ENCODE data around the gene CMSS1. TPM values are rescaled to one million over a fixed set of nuclear protein-coding genes. Genes with fewer than 3 reads are reported as not detected.

The CMSS1 gene
- total RNA-seq, 4 donors from 2014 or later, result 23.2 to 89.5 (median 67.6) TPM

GRCh38 chr3:100105501-100105900 lies 287.8 kb downstream of the CMSS1 start:
- DNase-seq, result no peak
- Histone ChIP-seq H3K4me3 (no peak overlapping the region), H3K9me3 (no peaks in the 10 kb centered on the region), H3K36me3 (no peaks in the 10 kb centered on the region), H3K27ac (peak overlapping the region; percentile 84 to 92 (median 86)), H3K27me3 (no peaks in the 10 kb centered on the region), H3K4me1 (peaks cover 80 to 84% of the 10 kb centered on the region in 2 donors)
- peak in 1 of 2 donors; percentile 54 for ATAC-seq
- TF ChIP-seq POLR2A (IDR thresholded peaks at IDR 0.05), result no peak
- no peak for TF ChIP-seq CTCF (IDR thresholded peaks at IDR 0.05 in 4 of 5, conservative IDR thresholded peaks at IDR 0.05 in 1 of 5)
- in situ Hi-C loops (cut with MboI; ENCODE audit: low sequenced_read_pairs in 4 of 4) (no loop called here), intact Hi-C loops (cut with DNase I; ENCODE audit: low total_unique reads) (no loop called here)

- TF ChIP-seq POLR2A (IDR thresholded peaks at IDR 0.05) (no peak), CTCF (IDR thresholded peaks at IDR 0.05 in 4 of 5, conservative IDR thresholded peaks at IDR 0.05 in 1 of 5) (no peak)
- Histone ChIP-seq H3K9me3 (no peaks in the 10 kb centered on the region), H3K4me1 (peaks cover 81 to 87% of the 10 kb centered on the region in 2 donors), H3K27me3 (no peaks in the 10 kb centered on the region), H3K27ac (peak overlapping the region; percentile 84 to 92 (median 86)), H3K36me3 (no peaks in the 10 kb centered on the region), H3K4me3 (no peak overlapping the region)
- in situ Hi-C loops (cut with MboI; ENCODE audit: low sequenced_read_pairs in 4 of 4) (no loop called here), intact Hi-C loops (cut with DNase I; ENCODE audit: low total_unique reads) (no loop called here)
- ATAC-seq (no peak), DNase-seq (no peak)
These were observed 288.4 kb downstream of the CMSS1 start for GRCh38 chr3:100106094-100106493.

GRCh38 chr3:100106531-100107141 lies 289.0 kb downstream of the CMSS1 start:
- DNase-seq (no peak), ATAC-seq (no peak)
- no peaks in the 10 kb centered on the region for H3K36me3 ChIP-seq
- in situ Hi-C loops (cut with MboI; ENCODE audit: low sequenced_read_pairs in 4 of 4), result no loop called here
- intact Hi-C loops (cut with DNase I; ENCODE audit: low total_unique reads), result no loop called here
- H3K4me1 ChIP-seq, result peaks cover 85 to 90% of the 10 kb centered on the region in 2 donors
- no peaks in the 10 kb centered on the region for H3K9me3 ChIP-seq
- peak overlapping the region; percentile 84 to 92 (median 86) for H3K27ac ChIP-seq
- no peak for TF ChIP-seq CTCF (IDR thresholded peaks at IDR 0.05 in 4 of 5, conservative IDR thresholded peaks at IDR 0.05 in 1 of 5)
- TF ChIP-seq POLR2A (IDR thresholded peaks at IDR 0.05), result no peak
- no peaks in the 10 kb centered on the region for H3K27me3 ChIP-seq
- no peak overlapping the region for H3K4me3 ChIP-seq

GRCh38 chr3:100107221-100107814 lies 289.7 kb downstream of the CMSS1 start:
- no peak for DNase-seq
- H3K36me3 ChIP-seq, result no peaks in the 10 kb centered on the region
- in situ Hi-C loops (cut with MboI; ENCODE audit: low sequenced_read_pairs in 4 of 4) (no loop called here), intact Hi-C loops (cut with DNase I; ENCODE audit: low total_unique reads) (no loop called here)
- ATAC-seq, result no peak
- H3K27ac ChIP-seq, result peak overlapping the region; percentile 84 to 92 (median 86)
- no peaks in the 10 kb centered on the region for H3K27me3 ChIP-seq
- no peaks in the 10 kb centered on the region for H3K9me3 ChIP-seq
- no peak for TF ChIP-seq POLR2A (IDR thresholded peaks at IDR 0.05)
- TF ChIP-seq CTCF (IDR thresholded peaks at IDR 0.05 in 4 of 5, conservative IDR thresholded peaks at IDR 0.05 in 1 of 5), result no peak
- peaks cover 85 to 93% of the 10 kb centered on the region in 2 donors for H3K4me1 ChIP-seq
- H3K4me3 ChIP-seq, result no peak overlapping the region
